HG03095 (cell line): ENCODE measurements around the gene ANKRD11.

Experiments
- ATAC-seq: cut with Tn5 transposase; IDR thresholded peaks from one replicate; pipeline ENCODE4 v1.9.1; 2021; ENCODE audit warnings: moderate library complexity; ENCODE audit not compliant: unreplicated experiment

The ANKRD11 gene

GRCh38 chr16:89319886-89320781, 170.2 kb downstream of the ANKRD11 start:
- no peak for ATAC-seq

- ATAC-seq = no peak
Measured at GRCh38 chr16:89319631-89319885, 170.8 kb downstream of the ANKRD11 start.

- ATAC-seq = no peak
Measured at GRCh38 chr16:89318871-89319630, 171.3 kb downstream of the ANKRD11 start.

GRCh38 chr16:89318430-89318758, 172.0 kb downstream of the ANKRD11 start:
- no peak for ATAC-seq

GRCh38 chr16:89317729-89318429, 172.5 kb downstream of the ANKRD11 start:
- ATAC-seq = no peak

- no peak for ATAC-seq
Measured at GRCh38 chr16:89317101-89317671, 173.2 kb downstream of the ANKRD11 start.

- ATAC-seq = no peak
Measured at GRCh38 chr16:89316701-89317100, 173.7 kb downstream of the ANKRD11 start.

- ATAC-seq = no peak
Measured at GRCh38 chr16:89315791-89316581, 174.4 kb downstream of the ANKRD11 start.

- ATAC-seq = no peak
Measured at GRCh38 chr16:89315271-89315670, 175.1 kb downstream of the ANKRD11 start.

- ATAC-seq = no peak
Measured at GRCh38 chr16:89314854-89315253, 175.5 kb downstream of the ANKRD11 start.

GRCh38 chr16:89314357-89314756, 176.0 kb downstream of the ANKRD11 start:
- no peak for ATAC-seq

- ATAC-seq = no peak
Measured at GRCh38 chr16:89313583-89313982, 176.8 kb downstream of the ANKRD11 start.

- ATAC-seq = no peak
Measured at GRCh38 chr16:89312598-89313299, 177.6 kb downstream of the ANKRD11 start.

- no peak for ATAC-seq
Measured at GRCh38 chr16:89312194-89312593, 178.2 kb downstream of the ANKRD11 start.

GRCh38 chr16:89311636-89312035, 178.7 kb downstream of the ANKRD11 start:
- ATAC-seq = no peak

GRCh38 chr16:89309438-89310122, 180.8 kb downstream of the ANKRD11 start:
- no peak for ATAC-seq

- ATAC-seq = no peak
Measured at GRCh38 chr16:89308391-89309333, 181.7 kb downstream of the ANKRD11 start.

- ATAC-seq = no peak
Measured at GRCh38 chr16:89307421-89307805, 182.9 kb downstream of the ANKRD11 start.
